HepG2 (cell line): ENCODE results near the gene NFIC.

Source experiments
- AKAP8 ChIP-seq: sonication (generic); formaldehyde crosslinking; IDR thresholded peaks from 2 replicates; pipeline ENCODE4 v1.5.1; 2020; ENCODE audit warnings: mild to moderate bottlenecking, missing genetic modification reagents
- CTCF ChIP-seq: sonication (generic); formaldehyde crosslinking; IDR thresholded peaks from 2 replicates; pipeline ENCODE4 v1.5.0; 2020; ENCODE audit warnings: mild to moderate bottlenecking, missing genetic modification reagents, moderate library complexity
- FIP1L1 ChIP-seq: fragments of 200-400 bp; formaldehyde crosslinking; IDR thresholded peaks from 2 replicates; pipeline ENCODE4 v1.6.1; 2018; ENCODE audit warnings: low read depth, mild to moderate bottlenecking, low read length, moderate library complexity, borderline replicate concordance; ENCODE audit not compliant: insufficient read depth
- IKZF5 ChIP-seq: IDR thresholded peaks from 2 replicates; pipeline ENCODE4 v1.6.1; 2018; ENCODE audit warnings: missing genetic modification reagents, mild to moderate bottlenecking, missing compliant biosample characterization
- KAT7 ChIP-seq: IDR thresholded peaks from 2 replicates; pipeline ENCODE4 v1.6.1; 2018; ENCODE audit warnings: borderline replicate concordance, missing compliant biosample characterization
- MAZ ChIP-seq, 2 experiments: sonication (generic) in 1 of 2; formaldehyde crosslinking in 1 of 2; IDR thresholded peaks; 2 replicates each; pipeline versions ENCODE4 v1.5.0 to v1.6.1; 2012 to 2020; ENCODE audit warnings: low read depth in 2 of 2, mild to moderate bottlenecking in 2 of 2, borderline replicate concordance in 1 of 2, improper control_type of control experiment in 1 of 2, low read length in 1 of 2, missing genetic modification reagents in 1 of 2, moderate library complexity in 1 of 2
- RAD21 ChIP-seq: fragments of 450-650 bp; formaldehyde crosslinking; IDR thresholded peaks from 2 replicates; pipeline ENCODE4 v1.5.0; 2020; ENCODE audit warnings: mild to moderate bottlenecking
- ZNF274 ChIP-seq: sonication (generic); formaldehyde crosslinking; IDR thresholded peaks from 2 replicates; pipeline ENCODE4 v1.5.1; 2020; ENCODE audit warnings: mild to moderate bottlenecking, missing genetic modification reagents
- ZNF558 ChIP-seq: sonication (generic); formaldehyde crosslinking; IDR thresholded peaks from 2 replicates; pipeline ENCODE4 v1.9.0; 2022; ENCODE audit warnings: mild to moderate bottlenecking, missing genetic modification reagents, borderline replicate concordance

- TF ChIP-seq MAZ (IDR thresholded peaks at IDR 0.05; ENCODE audit: borderline replicate concordance, low read depth, low read length) (no peak), MAZ (CRISPR knock-in tag; IDR thresholded peaks at IDR 0.05; ENCODE audit: low read depth) (no peak), ZNF558 (CRISPR knock-in tag) (no peak), AKAP8 (CRISPR knock-in tag) (no peak), CTCF (CRISPR knock-in tag) (no peak), RAD21 (CRISPR knock-in tag) (no peak), IKZF5 (CRISPR knock-in tag) (no peak), ZNF274 (no peak), KAT7 (CRISPR knock-in tag) (no peak), FIP1L1 (no peak)
Observed at GRCh38 chr19:3342246-3342645, 24.1 kb upstream of the NFIC start.
